ENCODE measurements around the gene ATP4B.

The ATP4B gene

DNA sequence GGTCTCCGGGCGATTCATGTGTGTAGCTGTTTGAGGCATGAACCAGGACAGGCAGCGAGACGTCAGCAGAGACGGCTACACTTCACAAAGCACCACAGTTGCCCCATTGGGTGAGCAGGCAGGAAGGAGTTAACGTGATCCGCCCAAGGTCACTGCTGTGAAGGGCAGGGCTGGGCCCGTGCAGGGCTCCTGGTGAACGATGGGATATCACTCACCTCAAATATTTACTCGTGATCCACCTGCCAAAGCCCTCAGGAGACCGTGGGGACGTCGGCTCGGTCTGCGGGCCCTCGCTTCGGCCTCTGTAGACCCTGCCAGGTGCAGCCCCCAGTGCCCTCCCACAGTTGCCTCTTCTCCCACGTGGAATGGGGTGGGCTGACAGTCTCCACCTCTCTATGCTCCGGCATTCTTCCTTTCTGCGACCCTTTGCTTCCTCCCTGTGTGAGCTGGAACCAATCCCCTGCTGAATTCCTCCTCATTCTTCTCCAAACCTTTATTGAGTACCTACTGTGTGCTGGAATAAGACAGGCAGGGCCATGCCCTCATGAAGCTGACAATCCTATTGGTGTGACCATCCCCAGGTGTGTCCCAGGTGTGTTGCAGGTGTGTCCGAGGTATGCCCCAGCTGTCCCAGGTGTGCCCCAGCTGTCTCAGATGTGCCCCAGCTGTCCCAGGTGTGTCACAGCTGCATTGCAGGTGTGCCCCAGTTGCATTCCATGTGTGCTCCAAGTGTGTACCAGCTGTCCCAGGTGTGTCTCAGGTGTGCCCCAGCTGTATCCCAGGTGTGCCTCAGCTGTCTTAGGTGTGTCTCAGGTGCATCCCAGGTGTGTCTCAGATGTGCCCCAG lies 7.0 kb upstream of the ATP4B start:
- TF ChIP-seq, protein P1, sequence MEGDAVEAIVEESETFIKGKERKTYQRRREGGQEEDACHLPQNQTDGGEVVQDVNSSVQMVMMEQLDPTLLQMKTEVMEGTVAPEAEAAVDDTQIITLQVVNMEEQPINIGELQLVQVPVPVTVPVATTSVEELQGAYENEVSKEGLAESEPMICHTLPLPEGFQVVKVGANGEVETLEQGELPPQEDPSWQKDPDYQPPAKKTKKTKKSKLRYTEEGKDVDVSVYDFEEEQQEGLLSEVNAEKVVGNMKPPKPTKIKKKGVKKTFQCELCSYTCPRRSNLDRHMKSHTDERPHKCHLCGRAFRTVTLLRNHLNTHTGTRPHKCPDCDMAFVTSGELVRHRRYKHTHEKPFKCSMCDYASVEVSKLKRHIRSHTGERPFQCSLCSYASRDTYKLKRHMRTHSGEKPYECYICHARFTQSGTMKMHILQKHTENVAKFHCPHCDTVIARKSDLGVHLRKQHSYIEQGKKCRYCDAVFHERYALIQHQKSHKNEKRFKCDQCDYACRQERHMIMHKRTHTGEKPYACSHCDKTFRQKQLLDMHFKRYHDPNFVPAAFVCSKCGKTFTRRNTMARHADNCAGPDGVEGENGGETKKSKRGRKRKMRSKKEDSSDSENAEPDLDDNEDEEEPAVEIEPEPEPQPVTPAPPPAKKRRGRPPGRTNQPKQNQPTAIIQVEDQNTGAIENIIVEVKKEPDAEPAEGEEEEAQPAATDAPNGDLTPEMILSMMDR (IDR thresholded peaks at IDR 0.05; ENCODE audit: low read depth, low read length, missing control alignments) = no peak
- no peak overlapping the region for H3K4me3 ChIP-seq (ENCODE audit: low read depth, low read length)
- in situ Hi-C loops (cut with HindIII; ENCODE audit: low sequenced_read_pairs) = no loop called here
- no peak for DNase-seq (ENCODE audit: low read depth)

DNA sequence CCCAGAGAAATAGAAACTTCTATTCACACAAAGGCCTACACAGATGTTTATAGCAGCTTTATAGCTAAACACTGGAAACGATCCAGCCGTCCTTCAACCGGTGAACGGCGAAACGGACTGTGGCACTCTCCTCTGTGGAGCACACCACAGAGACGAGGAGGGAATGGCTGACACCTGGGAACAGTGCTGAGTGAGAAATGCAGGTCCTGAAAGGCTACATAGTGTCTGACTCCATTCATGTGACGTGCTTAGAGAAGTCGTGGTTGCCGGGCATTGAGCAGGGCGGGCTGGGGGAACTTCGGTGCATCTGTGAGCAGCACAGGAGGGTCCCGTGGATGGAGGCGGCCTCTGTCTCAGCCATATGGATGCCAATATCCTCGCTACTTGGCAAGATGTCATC lies 5.9 kb upstream of the ATP4B start:
- DNase-seq (ENCODE audit: low read depth) = no peak
- TF ChIP-seq, protein P1 (IDR thresholded peaks at IDR 0.05; ENCODE audit: low read depth, low read length, missing control alignments) = no peak
- in situ Hi-C loops (cut with HindIII; ENCODE audit: low sequenced_read_pairs) = no loop called here
- no peak overlapping the region for H3K4me3 ChIP-seq (ENCODE audit: low read depth, low read length)

DNA sequence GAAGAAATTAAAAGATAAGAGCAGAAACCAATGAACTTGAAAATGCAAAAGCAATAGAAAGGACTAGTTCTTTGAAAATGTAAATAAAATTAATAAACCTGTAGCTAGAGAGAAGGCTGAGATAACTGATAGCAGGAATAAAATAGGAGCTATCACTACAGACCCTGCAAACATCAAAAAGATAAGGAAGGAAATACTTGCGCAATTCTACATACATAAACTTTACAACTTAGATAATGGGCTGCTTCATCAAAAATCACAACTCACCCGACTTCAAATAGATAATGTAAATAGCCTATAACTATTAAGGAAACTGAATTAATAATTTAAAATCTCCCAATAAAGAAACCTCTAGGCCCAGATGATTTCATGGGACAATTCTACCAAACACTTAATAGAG lies 3.5 kb upstream of the ATP4B start:
- in situ Hi-C loops (cut with HindIII; ENCODE audit: low sequenced_read_pairs) = no loop called here
- no peak for DNase-seq (ENCODE audit: low read depth)
- TF ChIP-seq, protein P1 (IDR thresholded peaks at IDR 0.05; ENCODE audit: low read depth, low read length, missing control alignments) = no peak
- no peak overlapping the region for H3K4me3 ChIP-seq (ENCODE audit: low read depth, low read length)

DNA sequence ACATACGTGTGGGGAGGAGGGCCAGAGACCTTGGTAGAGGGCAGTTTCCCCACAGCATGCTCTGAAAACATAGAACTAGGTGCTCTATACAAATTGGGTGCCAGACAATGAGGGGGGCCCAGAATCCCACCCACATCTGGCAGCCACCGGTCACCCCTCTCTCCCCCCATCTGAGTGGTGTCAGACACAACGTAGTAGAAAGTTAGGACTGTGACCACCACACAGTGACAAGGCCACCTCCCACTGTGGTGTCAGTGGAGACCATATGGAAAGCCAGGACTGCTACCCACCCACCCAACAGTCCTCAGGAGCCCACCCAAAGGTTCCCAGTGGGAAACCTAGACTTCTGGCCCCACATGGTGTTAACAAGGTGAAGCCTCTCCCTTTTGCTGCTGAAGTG lies 2.1 kb upstream of the ATP4B start:
- in situ Hi-C loops (cut with HindIII; ENCODE audit: low sequenced_read_pairs) = no loop called here
- DNase-seq (ENCODE audit: low read depth) = no peak
- H3K4me3 ChIP-seq (ENCODE audit: low read depth, low read length) = no peak overlapping the region
- TF ChIP-seq, protein P1 (IDR thresholded peaks at IDR 0.05; ENCODE audit: low read depth, low read length, missing control alignments) = no peak

DNA sequence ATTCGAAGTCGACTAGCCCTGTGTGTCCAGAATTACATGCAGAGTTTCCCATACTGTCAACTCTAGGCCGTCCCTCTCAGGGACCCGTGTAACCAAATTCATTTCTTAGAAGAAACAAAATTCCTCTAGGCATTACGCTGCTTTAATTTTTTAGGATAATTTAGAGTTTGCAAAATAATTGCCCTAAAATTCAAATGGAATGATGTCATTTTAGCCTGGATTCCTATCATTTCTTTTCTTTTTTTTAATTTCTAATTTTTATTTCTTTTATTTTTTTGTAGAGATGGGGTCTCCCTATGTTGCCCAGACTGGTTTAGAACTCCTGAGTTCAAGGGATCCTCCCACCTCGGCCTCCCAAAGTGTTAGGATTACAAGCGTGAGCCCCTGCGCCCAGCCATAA lies 1.3 kb upstream of the ATP4B start:
- TF ChIP-seq, protein P1 (IDR thresholded peaks at IDR 0.05; ENCODE audit: low read depth, low read length, missing control alignments) = no peak

DNA sequence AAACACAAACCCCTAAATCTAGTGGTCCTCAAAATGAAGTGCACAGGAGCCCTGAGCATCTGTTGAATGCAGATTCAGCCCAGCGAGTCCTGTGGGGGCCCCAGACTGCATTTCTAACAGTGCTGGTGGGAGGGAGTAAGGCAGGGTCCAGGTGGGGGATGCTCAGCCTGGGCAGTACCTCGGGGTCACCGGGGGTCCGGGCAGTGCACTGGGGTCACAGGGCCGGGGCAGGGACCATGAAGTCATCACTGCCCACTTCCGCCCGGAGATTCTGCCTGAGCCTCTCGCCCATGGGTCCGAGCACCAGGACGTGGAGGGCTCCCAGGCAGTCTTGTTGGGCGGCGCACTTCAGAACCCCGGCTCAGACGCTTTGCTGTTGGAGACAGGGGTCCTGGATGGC lies 838 bp upstream of the ATP4B start:
- in situ Hi-C loops (cut with HindIII; ENCODE audit: low sequenced_read_pairs) = no loop called here
- TF ChIP-seq, protein P1 (IDR thresholded peaks at IDR 0.05; ENCODE audit: low read depth, low read length, missing control alignments) = no peak
- H3K4me3 ChIP-seq (ENCODE audit: low read depth, low read length) = no peak overlapping the region
- DNase-seq (ENCODE audit: low read depth) = no peak

More for the DNA sequence above, 1.3 kb upstream of the ATP4B start:
- no peak overlapping the region for H3K4me3 ChIP-seq (ENCODE audit: low read depth, low read length)
- no peak for DNase-seq (ENCODE audit: low read depth)
- in situ Hi-C loops (cut with HindIII; ENCODE audit: low sequenced_read_pairs) = no loop called here

All from astrocyte of the cerebellum (primary cell).